Right hindlimb (tissue), 1 donor: ENCODE data around the gene NTN1.

ENCODE experiments used
- DNase-seq: peaks from one replicate; pipeline ENCODE4 v3.0.0-alpha.2; 2018

NTN1 gene

GRCh38 chr17:9169116-9169515 lies 147.8 kb downstream of the NTN1 start:
- no peak for DNase-seq

- no peak for DNase-seq
Observed at GRCh38 chr17:9170336-9170735, 149.0 kb downstream of the NTN1 start.

- no peak for DNase-seq
Observed at GRCh38 chr17:9170853-9171252, 149.5 kb downstream of the NTN1 start.

GRCh38 chr17:9173386-9173983 lies 152.2 kb downstream of the NTN1 start:
- DNase-seq = no peak

GRCh38 chr17:9174312-9174711 lies 153.0 kb downstream of the NTN1 start:
- no peak for DNase-seq

- DNase-seq = no peak
Observed at GRCh38 chr17:9174779-9175574, 153.7 kb downstream of the NTN1 start.

GRCh38 chr17:9175700-9176467 lies 154.6 kb downstream of the NTN1 start:
- no peak for DNase-seq

- DNase-seq = no peak
Observed at GRCh38 chr17:9177212-9177611, 155.9 kb downstream of the NTN1 start.

- DNase-seq = no peak
Observed at GRCh38 chr17:9178319-9178718, 157.0 kb downstream of the NTN1 start.

- no peak for DNase-seq
Observed at GRCh38 chr17:9179602-9180001, 158.3 kb downstream of the NTN1 start.

- DNase-seq = no peak
Observed at GRCh38 chr17:9181640-9182039, 160.3 kb downstream of the NTN1 start.

- no peak for DNase-seq
Observed at GRCh38 chr17:9183306-9183705, 162.0 kb downstream of the NTN1 start.

- DNase-seq = no peak
Observed at GRCh38 chr17:9185142-9185541, 163.8 kb downstream of the NTN1 start.

GRCh38 chr17:9185688-9186284 lies 164.5 kb downstream of the NTN1 start:
- no peak for DNase-seq

GRCh38 chr17:9187828-9188227 lies 166.5 kb downstream of the NTN1 start:
- DNase-seq = no peak

GRCh38 chr17:9188367-9188766 lies 167.1 kb downstream of the NTN1 start:
- DNase-seq = no peak

- no peak for DNase-seq
Observed at GRCh38 chr17:9189870-9190269, 168.6 kb downstream of the NTN1 start.

GRCh38 chr17:9192010-9192409 lies 170.7 kb downstream of the NTN1 start:
- no peak for DNase-seq

- no peak for DNase-seq
Observed at GRCh38 chr17:9195411-9195810, 174.1 kb downstream of the NTN1 start.

GRCh38 chr17:9195961-9196670 lies 174.8 kb downstream of the NTN1 start:
- DNase-seq = peak; percentile 44

- peak; percentile 77 for DNase-seq
Observed at GRCh38 chr17:9199571-9200551, 178.6 kb downstream of the NTN1 start.
